RWPE2 (cell line): Measurements from ENCODE around the gene FZR1.

Source experiments
- ATAC-seq: fragments of 200-7000 bp; cut with Tn5 transposase; 3 replicates; pipeline ENCODE4 v1.9.1; 2021; ENCODE audit warnings: low read depth
- DNase-seq: peaks from one replicate; pipeline ENCODE4 v3.0.0-alpha.2; 2020; ENCODE audit warnings: low spot score
- H3K27ac ChIP-seq: fragments of 450-650 bp; 2 replicates; pipeline ENCODE4 v1.5.1; 2017; ENCODE audit warnings: mild to moderate bottlenecking; ENCODE audit not compliant: poor library complexity, severe bottlenecking
- H3K27me3 ChIP-seq: fragments of 250-450 bp; sonication (Bioruptor Pico); 2 replicates; pipeline ENCODE4 v1.5.1; 2021; ENCODE audit warnings: mild to moderate bottlenecking, moderate library complexity; ENCODE audit not compliant: insufficient read depth, poor library complexity, severe bottlenecking
- H3K36me3 ChIP-seq: fragments of 250-450 bp; sonication (Bioruptor Pico); 2 replicates; pipeline ENCODE4 v1.5.1; 2020; ENCODE audit warnings: low read depth, mild to moderate bottlenecking, moderate library complexity
- H3K4me1 ChIP-seq: fragments of 250-450 bp; sonication (Bioruptor Pico); 2 replicates; pipeline ENCODE4 v1.5.1; 2021; ENCODE audit warnings: mild to moderate bottlenecking, moderate library complexity; ENCODE audit not compliant: insufficient read depth, poor library complexity, severe bottlenecking
- H3K4me3 ChIP-seq: fragments of 250-450 bp; sonication (Bioruptor Pico); 2 replicates; pipeline ENCODE4 v1.5.1; 2021; ENCODE audit warnings: mild to moderate bottlenecking, moderate library complexity; ENCODE audit not compliant: severe bottlenecking
- H3K9me3 ChIP-seq: fragments of 250-450 bp; sonication (Bioruptor Pico); 2 replicates; pipeline ENCODE4 v1.5.1; 2021; ENCODE audit warnings: mild to moderate bottlenecking, moderate library complexity; ENCODE audit not compliant: severe bottlenecking
- TF ChIP-seq, protein P1 (sequence below): fragments of 450-650 bp; IDR thresholded peaks from one replicate; pipeline ENCODE4 v1.5.1; 2017; ENCODE audit warnings: mild to moderate bottlenecking, moderate library complexity; ENCODE audit not compliant: poor library complexity, severe bottlenecking

Gene FZR1

DNA sequence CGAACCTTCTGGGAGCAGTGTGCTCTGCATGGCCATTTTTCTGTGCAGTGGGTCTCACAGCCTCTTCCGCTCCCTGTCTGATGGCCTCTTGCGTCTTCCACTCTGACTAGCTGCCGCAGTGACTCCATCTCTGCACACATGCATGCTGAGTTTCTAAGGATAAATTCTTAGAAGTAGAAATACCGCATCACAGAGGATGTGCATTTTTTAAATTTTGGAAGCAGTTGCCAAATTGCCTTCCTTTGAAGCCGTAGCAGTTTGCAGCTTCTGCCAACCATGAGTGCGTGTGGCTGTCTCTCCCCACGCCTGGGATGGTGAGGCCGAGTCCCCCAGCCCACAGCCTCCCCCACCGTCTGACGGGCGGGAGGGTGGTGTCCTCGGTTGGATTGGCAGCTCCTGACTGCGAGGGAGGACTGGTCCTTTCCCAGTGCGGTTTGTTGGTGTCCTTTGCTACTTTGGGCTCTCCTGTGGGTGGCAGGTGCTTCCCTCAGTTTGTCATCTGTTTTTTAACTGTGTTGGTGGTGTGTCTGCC, 9.8 kb downstream of the FZR1 start:
- H3K27me3 ChIP-seq = no peaks in the 10 kb centered on the region
- H3K27ac ChIP-seq = no peak overlapping the region
- H3K4me1 ChIP-seq = peaks cover 8% of the 10 kb centered on the region
- no peak overlapping the region for H3K4me3 ChIP-seq
- H3K36me3 ChIP-seq = peaks cover 3% of the 10 kb centered on the region
- ATAC-seq (no peak), DNase-seq (no peak)
- H3K9me3 ChIP-seq = no peaks in the 10 kb centered on the region
- TF ChIP-seq, protein P1, sequence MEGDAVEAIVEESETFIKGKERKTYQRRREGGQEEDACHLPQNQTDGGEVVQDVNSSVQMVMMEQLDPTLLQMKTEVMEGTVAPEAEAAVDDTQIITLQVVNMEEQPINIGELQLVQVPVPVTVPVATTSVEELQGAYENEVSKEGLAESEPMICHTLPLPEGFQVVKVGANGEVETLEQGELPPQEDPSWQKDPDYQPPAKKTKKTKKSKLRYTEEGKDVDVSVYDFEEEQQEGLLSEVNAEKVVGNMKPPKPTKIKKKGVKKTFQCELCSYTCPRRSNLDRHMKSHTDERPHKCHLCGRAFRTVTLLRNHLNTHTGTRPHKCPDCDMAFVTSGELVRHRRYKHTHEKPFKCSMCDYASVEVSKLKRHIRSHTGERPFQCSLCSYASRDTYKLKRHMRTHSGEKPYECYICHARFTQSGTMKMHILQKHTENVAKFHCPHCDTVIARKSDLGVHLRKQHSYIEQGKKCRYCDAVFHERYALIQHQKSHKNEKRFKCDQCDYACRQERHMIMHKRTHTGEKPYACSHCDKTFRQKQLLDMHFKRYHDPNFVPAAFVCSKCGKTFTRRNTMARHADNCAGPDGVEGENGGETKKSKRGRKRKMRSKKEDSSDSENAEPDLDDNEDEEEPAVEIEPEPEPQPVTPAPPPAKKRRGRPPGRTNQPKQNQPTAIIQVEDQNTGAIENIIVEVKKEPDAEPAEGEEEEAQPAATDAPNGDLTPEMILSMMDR = no peak

DNA sequence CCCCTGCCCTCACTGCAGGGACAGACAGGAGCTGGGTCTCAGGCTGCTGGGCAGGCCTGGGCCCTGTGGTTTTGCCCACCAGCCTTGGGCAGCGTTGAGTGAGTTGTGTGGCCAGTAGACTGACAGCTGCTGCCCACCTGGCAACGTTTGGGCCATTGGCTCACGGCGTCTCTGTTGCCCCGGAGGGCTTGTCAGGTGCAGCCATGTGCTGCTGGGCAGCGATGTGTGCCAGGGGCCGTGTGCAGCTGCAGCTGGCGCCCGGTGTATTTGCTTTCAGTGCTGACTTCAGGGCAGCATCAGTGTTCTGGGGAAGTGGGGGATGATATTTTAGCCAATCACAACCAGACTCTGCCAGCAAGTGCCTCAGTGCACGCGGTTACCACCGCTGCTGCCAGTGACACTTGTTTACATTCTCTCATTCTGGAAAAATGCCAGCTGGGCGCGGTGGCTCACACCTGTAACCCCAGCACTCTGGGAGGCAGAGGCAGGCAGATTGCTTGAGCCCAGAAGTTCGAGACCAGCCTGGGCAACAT, 10.6 kb downstream of the FZR1 start:
- Histone ChIP-seq H3K9me3 (no peaks in the 10 kb centered on the region), H3K36me3 (peaks cover under 1% of the 10 kb centered on the region), H3K4me1 (peaks cover 11% of the 10 kb centered on the region), H3K4me3 (no peak overlapping the region), H3K27me3 (no peaks in the 10 kb centered on the region), H3K27ac (no peak overlapping the region)
- DNase-seq (no peak), ATAC-seq (no peak)
- TF ChIP-seq, protein P1 = no peak

DNA sequence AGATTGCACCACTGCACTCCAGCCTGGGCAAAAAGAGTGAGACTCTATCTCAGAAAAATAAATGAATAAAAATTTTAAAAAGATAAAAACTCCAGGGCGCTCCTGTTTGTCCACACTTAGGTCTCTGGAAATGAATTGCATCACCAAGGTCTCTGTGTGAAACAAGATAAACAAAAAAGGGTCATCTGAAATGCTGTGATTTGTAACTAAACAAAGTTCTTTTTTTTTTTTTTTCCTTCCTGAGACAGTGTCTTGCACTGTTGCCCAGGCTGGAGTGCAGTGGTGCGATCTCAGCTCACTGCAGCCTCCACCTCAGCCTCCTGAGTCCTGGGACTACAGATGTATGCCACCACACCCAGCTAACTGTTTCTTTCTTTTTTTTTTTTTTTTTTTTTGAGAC, 11.5 kb downstream of the FZR1 start:
- TF ChIP-seq, protein P1 = no peak
- DNase-seq (no peak), ATAC-seq (no peak)
- Histone ChIP-seq H3K27me3 (no peaks in the 10 kb centered on the region), H3K9me3 (no peaks in the 10 kb centered on the region), H3K4me3 (no peak overlapping the region), H3K4me1 (peaks cover 11% of the 10 kb centered on the region), H3K36me3 (peaks cover 7% of the 10 kb centered on the region), H3K27ac (no peak overlapping the region)

DNA sequence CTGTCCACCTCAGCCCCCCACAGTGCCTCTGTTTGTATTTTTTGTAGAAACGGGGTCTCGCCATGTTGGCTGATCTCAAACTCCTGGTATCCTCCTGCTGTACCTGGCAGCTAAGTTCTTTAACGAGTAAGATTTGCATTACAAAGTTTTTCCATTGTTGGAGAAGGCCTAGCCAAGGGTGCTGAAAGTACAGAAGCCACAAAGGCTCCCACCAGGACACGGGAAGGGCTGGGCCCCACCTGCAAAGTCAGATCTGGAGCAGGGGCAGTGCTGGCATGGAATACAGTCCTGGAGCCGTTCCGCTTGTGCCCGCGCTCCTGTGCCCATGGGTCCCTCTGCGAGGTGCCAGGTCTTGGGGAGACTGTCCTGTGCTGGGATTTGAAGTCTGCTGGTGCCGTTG, 12.1 kb downstream of the FZR1 start:
- DNase-seq (no peak), ATAC-seq (no peak)
- TF ChIP-seq, protein P1 = no peak
- peaks cover 11% of the 10 kb centered on the region for H3K4me1 ChIP-seq
- H3K4me3 ChIP-seq = no peak overlapping the region
- H3K9me3 ChIP-seq = no peaks in the 10 kb centered on the region
- H3K27me3 ChIP-seq = no peaks in the 10 kb centered on the region
- peaks cover 11% of the 10 kb centered on the region for H3K36me3 ChIP-seq
- no peak overlapping the region for H3K27ac ChIP-seq

DNA sequence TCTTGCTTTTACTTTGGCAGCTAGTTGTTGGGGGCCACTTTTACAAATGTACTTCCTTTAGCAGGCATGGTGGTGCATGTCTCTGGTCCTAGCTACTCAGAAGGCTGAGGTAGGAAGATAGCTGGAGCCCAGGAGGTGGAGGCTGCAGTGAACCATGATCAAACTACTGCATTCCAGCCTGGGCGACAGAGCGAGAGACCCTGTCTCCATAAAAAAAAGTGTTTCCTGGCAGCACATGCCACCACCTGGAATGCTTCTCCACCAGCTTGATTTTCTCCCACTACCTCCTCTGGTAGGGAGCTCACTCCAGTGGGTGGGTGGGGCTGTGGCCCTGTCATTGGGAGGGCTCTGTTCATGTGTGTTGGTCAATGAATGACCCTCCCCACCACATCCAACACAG, 12.5 kb downstream of the FZR1 start:
- Histone ChIP-seq H3K4me1 (peaks cover 11% of the 10 kb centered on the region), H3K4me3 (no peak overlapping the region), H3K27me3 (no peaks in the 10 kb centered on the region), H3K9me3 (no peaks in the 10 kb centered on the region), H3K36me3 (peaks cover 15% of the 10 kb centered on the region), H3K27ac (no peak overlapping the region)
- no peak for ATAC-seq
- TF ChIP-seq, protein P1 = no peak
- no peak for DNase-seq
